GM23248 (cell line): ENCODE data around the gene LYPD6B.

ENCODE experiments used
- EZH2 ChIP-seq: fragments of 200-600 bp; sonication (generic); IDR thresholded peaks from 2 replicates; pipeline ENCODE4 v1.6.1; 2018; ENCODE audit warnings: antibody characterized with exemption, mild to moderate bottlenecking; ENCODE audit not compliant: insufficient read depth, poor library complexity, severe bottlenecking
- EZH2phosphoT487 ChIP-seq: fragments of 200-600 bp; sonication (generic); IDR thresholded peaks from 2 replicates; pipeline ENCODE4 v1.6.1; 2018; ENCODE audit warnings: antibody characterized with exemption, moderate library complexity, mild to moderate bottlenecking, low read depth; ENCODE audit not compliant: insufficient read depth

DNA sequence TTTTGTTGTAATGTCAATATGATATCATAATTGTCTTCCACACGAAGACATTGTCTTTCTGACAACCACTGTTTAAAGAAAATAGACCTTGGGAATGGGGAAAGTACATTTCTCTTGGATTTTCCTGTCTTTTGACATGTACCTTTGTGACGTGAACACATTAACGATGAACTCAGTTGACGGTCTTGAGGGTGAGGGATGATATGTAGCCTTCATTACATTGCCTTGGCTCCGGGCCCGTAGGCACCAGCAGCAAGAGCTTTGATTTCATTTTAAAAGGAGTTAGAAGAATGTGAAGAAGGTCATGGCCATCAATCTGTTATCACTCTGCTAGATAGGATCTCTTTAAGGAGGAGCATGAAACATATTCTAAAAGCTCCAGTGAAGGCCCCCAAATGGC, 80.9 kb downstream of the LYPD6B start:
- TF ChIP-seq EZH2phosphoT487, result no peak
- TF ChIP-seq EZH2, result no peak
